ENCODE measurements around the gene SCP2. TPM values are rescaled to one million over a fixed set of nuclear protein-coding genes. Genes with fewer than 3 reads are reported as not detected.
"Not testable (repeated sequence)": the region's sequence is repeated elsewhere in the genome, so short reads cannot be mapped to it uniquely, and the experiment has no call there.

The SCP2 gene
- total RNA-seq, 4 donors from 2014 or later = 97.8 to 194 (median 118) TPM

- no peak overlapping the region for H3K4me3 ChIP-seq
- no peak overlapping the region for H3K27ac ChIP-seq
- H3K9me3 ChIP-seq = no peaks in the 10 kb centered on the region
- intact Hi-C loops (cut with DNase I) = no loop called here
- no peaks in the 10 kb centered on the region for H3K36me3 ChIP-seq
- DNase-seq = no peak
- no peaks in the 10 kb centered on the region for H3K4me1 ChIP-seq
- no peak for TF ChIP-seq CTCF (IDR thresholded peaks at IDR 0.05)
- TF ChIP-seq POLR2A (IDR thresholded peaks at IDR 0.05) = no peak
- H3K27me3 ChIP-seq = no peaks in the 10 kb centered on the region
These were observed 69.6 kb downstream of the SCP2 start for GRCh38 chr1:52996653-52997052.

- peaks cover 0 to 30% (median 0%) of the 10 kb centered on the region in 3 donors for H3K36me3 ChIP-seq
- intact Hi-C loops (cut with DNase I) = no loop called here
- H3K27me3 ChIP-seq = no peaks in the 10 kb centered on the region
- H3K9me3 ChIP-seq = no peaks in the 10 kb centered on the region
- no peak overlapping the region for H3K4me3 ChIP-seq
- H3K4me1 ChIP-seq = no peaks in the 10 kb centered on the region
- no peak for DNase-seq
- no peak for TF ChIP-seq POLR2A (IDR thresholded peaks at IDR 0.05)
- TF ChIP-seq CTCF (IDR thresholded peaks at IDR 0.05) = no peak
- H3K27ac ChIP-seq = no peak overlapping the region
These were observed 74.1 kb downstream of the SCP2 start for GRCh38 chr1:53001128-53001527.

- 75 to 87% methylated on average over 1 to 2 of the region's 2 CpGs for WGBS, 2 donors
- H3K27me3 ChIP-seq; H3K4me1 ChIP-seq; H3K9me3 ChIP-seq; DNase-seq; H3K27ac ChIP-seq; intact Hi-C loops (cut with DNase I); H3K4me3 ChIP-seq: not testable (repeated sequence)
- H3K36me3 ChIP-seq = peaks cover 0 to 30% (median 0%) of the 10 kb centered on the region in 3 donors
These were observed 79.5 kb downstream of the SCP2 start for GRCh38 chr1:53006612-53007011.

GRCh38 chr1:53010247-53010646 lies 83.2 kb downstream of the SCP2 start:
- H3K36me3 ChIP-seq; intact Hi-C loops (cut with DNase I); H3K9me3 ChIP-seq; H3K4me1 ChIP-seq; H3K4me3 ChIP-seq; H3K27ac ChIP-seq; DNase-seq; H3K27me3 ChIP-seq: not testable (repeated sequence)
- WGBS, 2 donors = 89 to 93% methylated on average over 4 of the region's 4 CpGs

GRCh38 chr1:53011175-53011574 lies 84.1 kb downstream of the SCP2 start:
- DNase-seq = no peak
- no peaks in the 10 kb centered on the region for H3K9me3 ChIP-seq
- H3K4me3 ChIP-seq = no peak overlapping the region
- no peak overlapping the region for H3K27ac ChIP-seq
- peaks cover 0 to 16% (median 4%) of the 10 kb centered on the region in 3 donors for H3K4me1 ChIP-seq
- no peak for TF ChIP-seq CTCF (IDR thresholded peaks at IDR 0.05)
- no peak for TF ChIP-seq POLR2A (IDR thresholded peaks at IDR 0.05)
- intact Hi-C loops (cut with DNase I) = no loop called here
- no peaks in the 10 kb centered on the region for H3K27me3 ChIP-seq
- WGBS, 2 donors = 40 to 56% methylated on average over 4 of the region's 4 CpGs
- H3K36me3 ChIP-seq = no peaks in the 10 kb centered on the region

GRCh38 chr1:53014791-53015507 lies 87.9 kb downstream of the SCP2 start:
- no peak for TF ChIP-seq POLR2A (IDR thresholded peaks at IDR 0.05)
- no peak for TF ChIP-seq CTCF (IDR thresholded peaks at IDR 0.05)
- Histone ChIP-seq H3K9me3 (no peaks in the 10 kb centered on the region), H3K4me3 (peak overlapping the region; percentile 43 to 72 (median 53)), H3K27me3 (no peaks in the 10 kb centered on the region), H3K27ac (peak overlapping the region; percentile 36 to 75 (median 56)), H3K36me3 (peaks cover 0 to 20% (median 0%) of the 10 kb centered on the region in 3 donors), H3K4me1 (peaks cover 0 to 28% (median 4%) of the 10 kb centered on the region in 3 donors)
- intact Hi-C loops (cut with DNase I) = no loop called here
- peak; percentile 6 for DNase-seq
- 1 to 2% methylated on average over 9 of the region's 9 CpGs for WGBS, 2 donors

Data from esophagus squamous epithelium (tissue), 5 donors.